GM12872 (cell line): ENCODE measurements around the gene KRTAP10-3.

Experiments used
- TF ChIP-seq, protein P1 (sequence below): IDR thresholded peaks from 3 replicates; pipeline ENCODE4 v1.5.1; 2011; ENCODE audit warnings: low read depth, mild to moderate bottlenecking, low read length, moderate library complexity; ENCODE audit not compliant: insufficient read depth

Gene KRTAP10-3

DNA sequence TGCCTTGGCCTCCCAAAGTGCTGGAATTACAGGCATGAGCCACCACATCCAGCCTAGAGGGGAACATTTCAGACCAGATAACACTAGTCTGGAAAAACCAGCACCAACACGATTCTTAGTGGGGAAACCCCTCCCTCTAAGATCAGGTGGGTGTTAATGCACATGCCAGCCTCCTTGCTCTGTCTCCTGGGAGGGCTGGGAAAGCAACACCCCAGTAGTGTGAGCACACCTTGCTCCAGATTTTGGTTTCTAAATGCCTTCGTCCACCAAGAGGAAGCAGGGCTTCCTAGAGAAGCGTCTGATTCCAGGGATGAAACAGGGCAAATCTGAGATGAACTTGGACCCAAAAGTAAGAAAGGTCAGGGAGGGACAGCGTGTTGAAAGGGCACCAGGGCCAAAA, 12.7 kb upstream of the KRTAP10-3 start:
- TF ChIP-seq, protein P1, sequence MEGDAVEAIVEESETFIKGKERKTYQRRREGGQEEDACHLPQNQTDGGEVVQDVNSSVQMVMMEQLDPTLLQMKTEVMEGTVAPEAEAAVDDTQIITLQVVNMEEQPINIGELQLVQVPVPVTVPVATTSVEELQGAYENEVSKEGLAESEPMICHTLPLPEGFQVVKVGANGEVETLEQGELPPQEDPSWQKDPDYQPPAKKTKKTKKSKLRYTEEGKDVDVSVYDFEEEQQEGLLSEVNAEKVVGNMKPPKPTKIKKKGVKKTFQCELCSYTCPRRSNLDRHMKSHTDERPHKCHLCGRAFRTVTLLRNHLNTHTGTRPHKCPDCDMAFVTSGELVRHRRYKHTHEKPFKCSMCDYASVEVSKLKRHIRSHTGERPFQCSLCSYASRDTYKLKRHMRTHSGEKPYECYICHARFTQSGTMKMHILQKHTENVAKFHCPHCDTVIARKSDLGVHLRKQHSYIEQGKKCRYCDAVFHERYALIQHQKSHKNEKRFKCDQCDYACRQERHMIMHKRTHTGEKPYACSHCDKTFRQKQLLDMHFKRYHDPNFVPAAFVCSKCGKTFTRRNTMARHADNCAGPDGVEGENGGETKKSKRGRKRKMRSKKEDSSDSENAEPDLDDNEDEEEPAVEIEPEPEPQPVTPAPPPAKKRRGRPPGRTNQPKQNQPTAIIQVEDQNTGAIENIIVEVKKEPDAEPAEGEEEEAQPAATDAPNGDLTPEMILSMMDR = no peak

DNA sequence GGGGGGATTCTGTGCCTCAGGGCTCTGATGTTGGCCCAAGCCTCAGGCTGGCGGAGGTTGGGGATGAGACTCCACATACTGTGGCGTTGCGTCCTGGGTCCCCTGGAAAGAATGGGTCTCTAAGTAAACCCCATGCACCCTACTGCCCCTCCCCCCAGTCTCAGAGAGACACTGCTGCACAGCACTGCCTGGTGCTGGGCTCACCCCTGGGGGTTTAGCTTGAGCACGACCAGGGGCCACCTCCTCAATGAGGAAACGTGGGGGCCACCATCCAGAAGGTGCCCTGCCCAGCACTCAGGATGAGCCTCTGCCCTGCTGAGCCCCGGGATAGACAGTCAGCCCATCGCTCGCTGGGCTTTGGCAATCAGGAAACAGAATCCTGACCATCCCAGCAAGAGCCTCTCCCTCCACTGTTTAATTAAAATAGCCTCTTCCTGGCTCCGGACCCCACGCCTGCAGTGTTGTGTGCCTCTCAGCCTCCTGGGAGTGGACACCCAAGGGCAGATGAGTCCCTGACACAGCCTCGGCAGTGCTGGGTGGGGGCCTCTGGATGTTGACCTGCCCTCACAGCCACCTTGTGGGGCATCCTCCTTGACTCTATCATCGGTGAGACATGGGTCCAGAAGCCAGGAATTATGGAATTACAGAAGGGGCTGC, 11.4 kb upstream of the KRTAP10-3 start:
- TF ChIP-seq, protein P1 = no peak

DNA sequence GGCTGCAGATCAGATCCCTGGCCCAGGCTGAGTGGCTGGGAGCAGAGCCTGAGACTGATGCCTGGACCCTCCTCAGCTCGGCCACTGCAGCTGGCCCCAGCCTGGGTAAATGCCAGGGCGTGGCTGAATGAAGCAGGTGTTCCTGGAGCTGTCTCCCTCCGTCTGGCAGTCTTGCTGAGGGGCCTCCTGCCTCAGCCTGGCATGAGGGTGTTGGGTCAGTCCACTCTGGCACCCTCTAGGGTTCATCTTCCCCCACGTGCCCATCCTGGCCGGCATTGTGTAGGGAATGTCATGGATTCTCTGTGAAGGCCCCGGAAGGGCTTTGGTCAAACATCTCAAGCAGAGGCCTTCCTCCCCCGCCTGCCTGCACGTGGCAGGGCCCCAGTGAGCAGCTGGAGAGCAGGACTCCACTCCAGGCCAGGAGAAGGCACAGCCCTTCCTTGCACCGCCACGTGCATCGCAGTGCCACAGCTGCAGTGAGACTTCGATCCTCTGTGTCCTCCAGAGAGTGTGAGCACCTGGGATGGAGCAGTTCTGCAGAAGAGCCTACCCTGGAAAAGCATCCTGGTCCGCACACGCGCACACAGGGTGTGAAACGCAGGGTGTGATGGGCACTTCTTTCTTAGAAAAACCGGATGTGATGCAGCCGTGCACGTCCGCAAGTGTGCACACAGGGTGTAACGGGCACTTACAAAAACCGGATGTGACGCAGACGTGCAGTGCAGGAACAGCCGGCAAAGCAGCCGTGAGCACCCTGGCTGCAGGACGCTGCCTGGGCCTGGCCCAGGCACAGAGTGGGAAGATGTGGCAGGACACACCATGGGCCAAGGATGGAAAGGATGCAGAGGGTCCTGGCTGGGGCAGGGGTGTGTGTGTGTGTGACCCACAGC, 10.3 kb upstream of the KRTAP10-3 start:
- TF ChIP-seq, protein P1 = no peak

DNA sequence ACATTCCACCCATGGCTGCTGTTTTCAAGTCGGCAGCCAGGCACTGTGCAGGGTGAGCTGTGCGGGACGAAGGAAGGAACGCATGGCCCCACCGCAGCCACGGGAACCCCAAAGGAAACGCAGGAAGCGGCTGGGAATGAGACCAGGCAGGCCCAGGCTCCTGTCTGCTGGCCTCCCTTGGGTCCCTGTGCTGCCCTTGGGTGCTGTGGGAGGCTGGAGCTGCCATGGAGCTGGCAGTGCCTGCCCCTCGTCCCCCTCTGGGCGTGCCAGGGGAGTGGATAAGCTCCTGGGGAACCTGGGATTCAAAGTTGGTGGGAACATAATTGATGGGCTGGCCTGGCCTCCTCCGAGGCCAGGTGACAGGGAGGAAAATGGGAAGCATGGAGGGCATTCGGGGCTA, 9.7 kb upstream of the KRTAP10-3 start:
- TF ChIP-seq, protein P1 = no peak

DNA sequence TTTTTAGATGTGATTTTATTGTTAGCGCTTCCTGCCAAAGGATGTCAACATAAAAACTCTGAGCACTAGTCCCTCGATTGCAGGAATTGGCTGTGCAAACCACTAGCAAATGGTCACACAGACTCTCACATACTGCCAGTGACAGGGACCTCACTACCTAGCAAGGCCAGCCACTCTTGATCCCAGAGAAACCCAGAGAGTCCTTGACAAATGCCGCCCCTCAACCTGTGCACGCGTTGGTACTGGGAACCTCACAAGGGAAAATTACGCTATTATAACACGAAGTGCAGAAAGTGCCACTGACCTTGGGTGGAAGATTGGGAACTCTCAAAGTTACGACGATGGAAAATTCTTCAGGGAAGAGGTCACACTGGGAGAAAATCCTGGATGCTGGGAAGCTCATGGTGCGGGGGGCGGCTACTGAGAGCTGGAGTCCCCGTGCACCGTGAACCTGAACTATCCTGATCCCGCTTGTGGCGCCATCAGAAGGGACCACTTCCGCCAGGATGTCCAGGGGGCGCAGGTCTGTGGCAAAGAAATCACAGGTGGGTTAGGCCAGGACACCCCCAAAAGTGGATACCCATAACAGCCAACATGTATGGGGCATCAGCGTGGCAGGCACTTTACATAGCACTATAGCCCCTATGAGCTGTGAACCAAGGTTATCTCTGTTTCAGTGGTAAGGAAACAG, 9.0 kb upstream of the KRTAP10-3 start:
- TF ChIP-seq, protein P1 = no peak

DNA sequence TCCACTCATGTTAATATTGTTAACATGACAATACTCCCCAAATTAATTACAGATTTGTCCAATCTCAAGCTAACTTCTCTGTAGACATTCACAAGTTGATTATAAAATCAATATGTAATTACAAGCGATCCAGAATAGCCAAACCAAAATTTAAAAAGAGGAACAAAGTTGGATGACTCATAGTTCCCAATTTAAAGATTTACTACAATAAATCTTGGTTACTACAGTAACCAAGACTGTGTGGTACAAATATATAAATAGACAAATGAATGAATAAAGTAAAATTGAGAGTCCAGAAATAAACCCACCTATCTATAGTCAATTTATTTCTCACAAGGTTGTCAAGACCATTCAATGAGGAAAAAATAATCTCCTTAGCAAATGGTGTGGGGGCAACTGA, 7.8 kb upstream of the KRTAP10-3 start:
- TF ChIP-seq, protein P1 = no peak

DNA sequence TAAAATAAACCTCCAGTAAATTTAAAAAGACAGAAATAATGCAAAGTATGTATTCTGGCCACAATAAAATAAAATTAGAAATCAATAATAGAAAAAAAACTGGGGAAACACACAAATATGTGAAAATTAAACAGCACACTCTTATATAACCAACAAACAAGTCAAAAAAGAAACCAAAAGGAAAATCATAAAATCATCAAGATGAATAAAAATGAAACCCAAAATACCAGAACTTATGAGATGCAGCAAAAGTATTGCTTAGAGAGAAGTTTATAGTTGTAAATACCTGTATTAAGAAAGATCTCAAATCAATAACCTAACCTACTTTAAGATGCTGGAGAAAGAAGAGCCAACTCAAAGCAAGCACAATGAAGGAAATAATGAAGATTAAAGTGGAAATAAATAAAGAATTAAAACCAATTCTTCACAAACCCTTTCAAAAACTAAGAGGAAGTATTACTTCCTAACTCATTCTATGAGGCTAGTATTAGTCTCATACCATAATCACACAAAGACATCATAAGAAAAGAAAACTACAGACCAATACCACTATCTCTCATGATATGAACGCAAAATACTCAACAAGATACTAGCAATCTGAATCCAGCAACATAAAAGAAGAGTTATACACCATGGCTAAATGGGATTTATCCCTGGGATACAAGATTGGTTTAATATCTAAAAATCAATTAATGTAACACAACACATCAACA, 6.4 kb upstream of the KRTAP10-3 start:
- TF ChIP-seq, protein P1 = no peak
